ENCODE results near the gene SYN1. TPM values are rescaled to one million over a fixed set of nuclear protein-coding genes. Genes with fewer than 3 reads are reported as not detected.

The SYN1 gene
- polyA plus RNA-seq, 1 of the 3 experiments (the other 2 are of a cell fraction) = 0.08 TPM

DNA sequence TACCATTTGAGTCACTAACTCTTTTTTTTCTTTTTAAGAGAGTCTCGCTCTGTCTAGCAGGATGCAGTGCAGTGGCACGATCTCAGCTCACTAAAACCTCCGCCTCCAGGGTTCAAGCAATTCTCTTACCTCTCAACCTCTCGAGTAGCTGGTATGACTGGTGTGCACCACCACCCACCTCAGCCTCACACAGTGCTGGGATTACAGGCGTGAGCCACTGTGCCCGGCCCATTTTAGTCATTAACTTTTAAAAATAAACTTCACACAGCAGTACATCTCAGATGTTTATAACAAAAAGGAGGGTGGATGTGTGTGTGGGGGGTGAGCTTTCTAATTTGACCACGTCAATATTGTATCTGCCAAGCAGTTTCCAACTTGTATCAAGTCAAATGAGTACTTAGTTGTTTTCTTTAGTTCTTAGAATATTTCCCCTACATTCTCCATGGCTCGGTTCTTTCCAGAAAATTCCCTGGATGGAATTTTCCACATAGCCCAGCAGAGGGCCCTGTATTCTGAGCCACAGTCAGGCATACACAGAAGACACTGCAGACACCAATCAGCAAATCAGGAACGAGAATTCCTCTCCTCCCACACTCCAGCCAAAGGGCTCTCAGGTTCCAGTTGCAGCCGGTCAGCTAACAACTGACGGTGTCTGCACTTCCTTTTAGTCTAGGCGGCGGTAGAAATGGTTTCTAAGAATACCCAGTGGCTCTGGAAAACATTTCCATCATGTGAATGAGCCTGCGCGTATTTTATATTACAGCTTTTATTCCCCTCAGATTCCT, 78.7 kb downstream of the SYN1 start:
- WGBS (ENCODE audit: low lambda C conversion rate) = 31% methylated on average over 15 of the region's 15 CpGs
- Histone ChIP-seq H2AFZ (ENCODE audit: low read depth) (peak overlapping the region; percentile 75), H3K27me3 (ENCODE audit: insufficient read depth) (no peaks in the 10 kb centered on the region), H3F3A (replicated peaks; ENCODE audit: insufficient read depth) (peaks cover 8% of the 10 kb centered on the region), H3K4me2 (peak overlapping the region; percentile 31; the same call in 1 of the 2 replicates), H3K79me2 (ENCODE audit: insufficient read depth) (no peaks in the 10 kb centered on the region), H3K36me3 (replicated peaks in 1 of 2; ENCODE audit: control insufficient read depth in 1 of 2, insufficient read depth in 2 of 2, low read length in 1 of 2) (no peaks in the 10 kb centered on the region), H3K9me3 (no peaks in the 10 kb centered on the region), H4K20me1 (ENCODE audit: insufficient read depth) (no peaks in the 10 kb centered on the region), H3K27ac (ENCODE audit: low read depth in 2 of 2, low read length in 1 of 2) (peak overlapping the region; percentile 56 to 64; a peak in 3 of 4 replicates), H3K4me3 (ENCODE audit: low read depth in 2 of 2, low read length in 1 of 2) (no peak overlapping the region; a peak in 1 of 4 replicates), H3K4me1 (ENCODE audit: control insufficient read depth in 1 of 2, insufficient read depth in 2 of 2, low read depth in 1 of 2, low read length in 1 of 2) (peaks cover 0 to 6% of the 10 kb centered on the region in 2 experiments; a peak in 1 of 4 replicates), H3K9me2 (no peaks in the 10 kb centered on the region), H3K9ac (peak overlapping the region; percentile 41; the same call in 1 of the 2 replicates)
- CTCF ChIA-PET = interaction anchor here (0.6 to 5.1 kb wide), 12 partner anchors 16 to 491 kb away, joined by 3 to 44 read pairs (median 4); partner anchors contain the start of gene SYN1
- POLR2A ChIA-PET = interaction anchor here (0.5 to 1.5 kb wide), 5 partner anchors 14 to 1009 kb away, joined by 3 to 5 read pairs (median 3); no protein-coding TSS in a partner anchor
- DNase-seq = peak; percentile 80
- no peak for TF ChIP-seq TCF12 (IDR thresholded peaks at IDR 0.05)
- TF ChIP-seq POLR2AphosphoS5 (IDR thresholded peaks at IDR 0.05; ENCODE audit: low read depth, low read length) = peak; percentile 57; the same call in 1 of the 2 replicates
- TF ChIP-seq USF1 (IDR thresholded peaks at IDR 0.05; ENCODE audit: borderline replicate concordance, low read depth) = no peak
- peak; percentile 36; the same call in 1 of the 2 replicates for TF ChIP-seq TAF1 (IDR thresholded peaks at IDR 0.05; ENCODE audit: borderline replicate concordance, low read depth, low read length)
- TF ChIP-seq YY1 (IDR thresholded peaks at IDR 0.05; ENCODE audit: low read depth) = no peak
- no peak for TF ChIP-seq NRF1 (IDR thresholded peaks at IDR 0.05; ENCODE audit: low read depth, low read length)
- TF ChIP-seq ELF1 (IDR thresholded peaks at IDR 0.05) = no peak
- no peak; the same call in 1 of the 2 replicates for TF ChIP-seq MAX (IDR thresholded peaks at IDR 0.05; ENCODE audit: low read depth)
- no peak for TF ChIP-seq RXRA (IDR thresholded peaks at IDR 0.05; ENCODE audit: borderline replicate concordance, low read depth)
- TF ChIP-seq GATA2 (CRISPR knock-in tag; IDR thresholded peaks at IDR 0.05) = no peak
- no peak for TF ChIP-seq CHD2 (IDR thresholded peaks at IDR 0.05; ENCODE audit: low read length, partially characterized antibody)
- no peak for TF ChIP-seq FOXM1 (IDR thresholded peaks at IDR 0.05; ENCODE audit: low read depth)
- TF ChIP-seq, protein P1, sequence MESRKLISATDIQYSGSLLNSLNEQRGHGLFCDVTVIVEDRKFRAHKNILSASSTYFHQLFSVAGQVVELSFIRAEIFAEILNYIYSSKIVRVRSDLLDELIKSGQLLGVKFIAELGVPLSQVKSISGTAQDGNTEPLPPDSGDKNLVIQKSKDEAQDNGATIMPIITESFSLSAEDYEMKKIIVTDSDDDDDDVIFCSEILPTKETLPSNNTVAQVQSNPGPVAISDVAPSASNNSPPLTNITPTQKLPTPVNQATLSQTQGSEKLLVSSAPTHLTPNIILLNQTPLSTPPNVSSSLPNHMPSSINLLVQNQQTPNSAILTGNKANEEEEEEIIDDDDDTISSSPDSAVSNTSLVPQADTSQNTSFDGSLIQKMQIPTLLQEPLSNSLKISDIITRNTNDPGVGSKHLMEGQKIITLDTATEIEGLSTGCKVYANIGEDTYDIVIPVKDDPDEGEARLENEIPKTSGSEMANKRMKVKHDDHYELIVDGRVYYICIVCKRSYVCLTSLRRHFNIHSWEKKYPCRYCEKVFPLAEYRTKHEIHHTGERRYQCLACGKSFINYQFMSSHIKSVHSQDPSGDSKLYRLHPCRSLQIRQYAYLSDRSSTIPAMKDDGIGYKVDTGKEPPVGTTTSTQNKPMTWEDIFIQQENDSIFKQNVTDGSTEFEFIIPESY (IDR thresholded peaks at IDR 0.05; ENCODE audit: borderline replicate concordance, low read depth) = no peak
- TF ChIP-seq, protein P2, sequence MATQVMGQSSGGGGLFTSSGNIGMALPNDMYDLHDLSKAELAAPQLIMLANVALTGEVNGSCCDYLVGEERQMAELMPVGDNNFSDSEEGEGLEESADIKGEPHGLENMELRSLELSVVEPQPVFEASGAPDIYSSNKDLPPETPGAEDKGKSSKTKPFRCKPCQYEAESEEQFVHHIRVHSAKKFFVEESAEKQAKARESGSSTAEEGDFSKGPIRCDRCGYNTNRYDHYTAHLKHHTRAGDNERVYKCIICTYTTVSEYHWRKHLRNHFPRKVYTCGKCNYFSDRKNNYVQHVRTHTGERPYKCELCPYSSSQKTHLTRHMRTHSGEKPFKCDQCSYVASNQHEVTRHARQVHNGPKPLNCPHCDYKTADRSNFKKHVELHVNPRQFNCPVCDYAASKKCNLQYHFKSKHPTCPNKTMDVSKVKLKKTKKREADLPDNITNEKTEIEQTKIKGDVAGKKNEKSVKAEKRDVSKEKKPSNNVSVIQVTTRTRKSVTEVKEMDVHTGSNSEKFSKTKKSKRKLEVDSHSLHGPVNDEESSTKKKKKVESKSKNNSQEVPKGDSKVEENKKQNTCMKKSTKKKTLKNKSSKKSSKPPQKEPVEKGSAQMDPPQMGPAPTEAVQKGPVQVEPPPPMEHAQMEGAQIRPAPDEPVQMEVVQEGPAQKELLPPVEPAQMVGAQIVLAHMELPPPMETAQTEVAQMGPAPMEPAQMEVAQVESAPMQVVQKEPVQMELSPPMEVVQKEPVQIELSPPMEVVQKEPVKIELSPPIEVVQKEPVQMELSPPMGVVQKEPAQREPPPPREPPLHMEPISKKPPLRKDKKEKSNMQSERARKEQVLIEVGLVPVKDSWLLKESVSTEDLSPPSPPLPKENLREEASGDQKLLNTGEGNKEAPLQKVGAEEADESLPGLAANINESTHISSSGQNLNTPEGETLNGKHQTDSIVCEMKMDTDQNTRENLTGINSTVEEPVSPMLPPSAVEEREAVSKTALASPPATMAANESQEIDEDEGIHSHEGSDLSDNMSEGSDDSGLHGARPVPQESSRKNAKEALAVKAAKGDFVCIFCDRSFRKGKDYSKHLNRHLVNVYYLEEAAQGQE (IDR thresholded peaks at IDR 0.05; ENCODE audit: low read depth, low read length) = 0 out of 2 replicates have a peak, but pooled peaks have one; percentile 31
- no peak for TF ChIP-seq IRF3 (IDR thresholded peaks at IDR 0.05; ENCODE audit: low read depth, low read length)
- no peak for TF ChIP-seq TEAD4 (IDR thresholded peaks at IDR 0.05; ENCODE audit: borderline replicate concordance, insufficient read depth)
- no peak for TF ChIP-seq EZH2phosphoT487 (IDR thresholded peaks at IDR 0.05; ENCODE audit: borderline replicate concordance, low read depth)
- TF ChIP-seq RFX5 (IDR thresholded peaks at IDR 0.05; ENCODE audit: low read length) = peak; percentile 64; the same call in 1 of the 2 replicates
- peak in 1 of 2 experiments; percentile 57; a peak in 1 of 4 replicates for TF ChIP-seq EP300 (IDR thresholded peaks at IDR 0.05; ENCODE audit: borderline replicate concordance in 1 of 2, low read depth in 1 of 2, low read length in 1 of 2)
- no peak for TF ChIP-seq MXI1 (IDR thresholded peaks at IDR 0.05; ENCODE audit: low read depth, low read length)
- TF ChIP-seq SMC3 (IDR thresholded peaks at IDR 0.05; ENCODE audit: low read depth, low read length) = peak; percentile 62
- TF ChIP-seq, protein P3, sequence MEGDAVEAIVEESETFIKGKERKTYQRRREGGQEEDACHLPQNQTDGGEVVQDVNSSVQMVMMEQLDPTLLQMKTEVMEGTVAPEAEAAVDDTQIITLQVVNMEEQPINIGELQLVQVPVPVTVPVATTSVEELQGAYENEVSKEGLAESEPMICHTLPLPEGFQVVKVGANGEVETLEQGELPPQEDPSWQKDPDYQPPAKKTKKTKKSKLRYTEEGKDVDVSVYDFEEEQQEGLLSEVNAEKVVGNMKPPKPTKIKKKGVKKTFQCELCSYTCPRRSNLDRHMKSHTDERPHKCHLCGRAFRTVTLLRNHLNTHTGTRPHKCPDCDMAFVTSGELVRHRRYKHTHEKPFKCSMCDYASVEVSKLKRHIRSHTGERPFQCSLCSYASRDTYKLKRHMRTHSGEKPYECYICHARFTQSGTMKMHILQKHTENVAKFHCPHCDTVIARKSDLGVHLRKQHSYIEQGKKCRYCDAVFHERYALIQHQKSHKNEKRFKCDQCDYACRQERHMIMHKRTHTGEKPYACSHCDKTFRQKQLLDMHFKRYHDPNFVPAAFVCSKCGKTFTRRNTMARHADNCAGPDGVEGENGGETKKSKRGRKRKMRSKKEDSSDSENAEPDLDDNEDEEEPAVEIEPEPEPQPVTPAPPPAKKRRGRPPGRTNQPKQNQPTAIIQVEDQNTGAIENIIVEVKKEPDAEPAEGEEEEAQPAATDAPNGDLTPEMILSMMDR (IDR thresholded peaks at IDR 0.05) = peak; percentile 82
